Urothelium cell line (cell line): ENCODE measurements around the gene ADAMTS2.
A peak's percentile ranks its signal among the peaks of the same experiment; 100 is the strongest.

ENCODE experiments used
- DNase-seq: peaks from one replicate; pipeline ENCODE4 v3.0.0; 2011; ENCODE audit warnings: low spot score, mixed read lengths
- FAIRE-seq: peaks from 2 replicates; lab custom pipeline; 2011; peaks lifted over from hg19 to GRCh38; lab: Jason Lieb, UNC

Gene ADAMTS2

DNA sequence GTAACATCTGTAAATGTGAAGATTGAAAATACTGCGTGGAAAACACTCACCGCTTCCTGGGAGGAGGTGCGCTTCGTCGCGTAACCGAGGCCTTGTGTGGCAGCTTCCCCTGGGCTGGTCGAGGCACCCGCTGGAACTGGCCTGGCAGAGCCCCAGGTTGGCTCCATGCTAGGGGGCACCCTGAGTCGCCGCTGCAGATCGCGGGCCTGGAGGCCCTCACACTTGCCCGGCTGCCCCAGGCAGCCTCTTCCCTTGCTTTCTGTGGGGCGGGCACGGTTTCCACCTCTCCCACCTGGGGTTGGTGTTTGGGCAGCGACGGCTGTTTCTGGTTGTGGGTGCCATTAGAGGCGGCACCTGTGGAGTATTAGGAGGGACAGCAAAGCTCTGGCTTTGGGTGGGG, 284.2 kb downstream of the ADAMTS2 start:
- FAIRE-seq (no peak), DNase-seq (peak; percentile 5)
